Measurements from ENCODE around the gene PRKCA.
"Not testable (repeated sequence)": the region's sequence is repeated elsewhere in the genome, so short reads cannot be mapped to it uniquely, and the experiment has no call there.

Gene PRKCA

GRCh38 chr17:66489576-66489975 lies 187.2 kb downstream of the PRKCA start:
- not testable (repeated sequence) for DNase-seq (ENCODE audit: low spot score)

GRCh38 chr17:66491213-66491612 lies 188.8 kb downstream of the PRKCA start:
- DNase-seq (ENCODE audit: low spot score), result no peak

GRCh38 chr17:66491665-66492064 lies 189.3 kb downstream of the PRKCA start:
- no peak for DNase-seq (ENCODE audit: low spot score)

GRCh38 chr17:66492080-66492479 lies 189.7 kb downstream of the PRKCA start:
- no peak for DNase-seq (ENCODE audit: low spot score)

- DNase-seq (ENCODE audit: low spot score), result no peak
Observed at GRCh38 chr17:66492561-66493005, 190.2 kb downstream of the PRKCA start.

GRCh38 chr17:66493283-66494019 lies 191.0 kb downstream of the PRKCA start:
- DNase-seq (ENCODE audit: low spot score), result no peak

GRCh38 chr17:66494023-66494803 lies 191.8 kb downstream of the PRKCA start:
- DNase-seq (ENCODE audit: low spot score), result no peak

GRCh38 chr17:66495035-66495434 lies 192.6 kb downstream of the PRKCA start:
- DNase-seq (ENCODE audit: low spot score), result no peak

- no peak for DNase-seq (ENCODE audit: low spot score)
Observed at GRCh38 chr17:66496306-66496705, 193.9 kb downstream of the PRKCA start.

- no peak for DNase-seq (ENCODE audit: low spot score)
Observed at GRCh38 chr17:66498580-66498979, 196.2 kb downstream of the PRKCA start.

- no peak for DNase-seq (ENCODE audit: low spot score)
Observed at GRCh38 chr17:66506641-66507040, 204.2 kb downstream of the PRKCA start.

GRCh38 chr17:66507103-66507923 lies 204.9 kb downstream of the PRKCA start:
- peak; percentile 46 for DNase-seq (ENCODE audit: low spot score)

- DNase-seq (ENCODE audit: low spot score), result peak; percentile 21
Observed at GRCh38 chr17:66507982-66508760, 205.8 kb downstream of the PRKCA start.

- DNase-seq (ENCODE audit: low spot score), result peak; percentile 12
Observed at GRCh38 chr17:66508896-66509844, 206.8 kb downstream of the PRKCA start.

- no peak for DNase-seq (ENCODE audit: low spot score)
Observed at GRCh38 chr17:66509926-66510325, 207.5 kb downstream of the PRKCA start.

GRCh38 chr17:66511135-66511534 lies 208.7 kb downstream of the PRKCA start:
- DNase-seq (ENCODE audit: low spot score), result no peak

GRCh38 chr17:66514227-66514806 lies 211.9 kb downstream of the PRKCA start:
- DNase-seq (ENCODE audit: low spot score), result no peak

GRCh38 chr17:66515974-66516373 lies 213.6 kb downstream of the PRKCA start:
- no peak for DNase-seq (ENCODE audit: low spot score)

- no peak for DNase-seq (ENCODE audit: low spot score)
Observed at GRCh38 chr17:66517336-66518009, 215.1 kb downstream of the PRKCA start.

- no peak for DNase-seq (ENCODE audit: low spot score)
Observed at GRCh38 chr17:66518108-66518507, 215.7 kb downstream of the PRKCA start.

All from hematopoietic multipotent progenitor cell treated with erythropoietin and hydrocortisone succinate and interleukin-3 and kit ligand, for 15 days (in vitro differentiated cells).